Activated T-helper 2 cell treated with anti-CD3 and anti-CD28 coated beads, Interferon-gamma antibody, Interleukin-2, Interleukin-4, amounts not matched to agents 10 μg/mL and 5 μg/mL and 100 μg/mL, durations not matched to agents 14 hours and 24 hours and 36 hours (primary cell): Measurements from ENCODE around the gene MON2. TPM values are rescaled to one million over a fixed set of nuclear protein-coding genes. Genes with fewer than 3 reads are reported as not detected.
"Not testable (repeated sequence)": the region's sequence is repeated elsewhere in the genome, so short reads cannot be mapped to it uniquely, and the experiment has no call there.

Experiments
- DNase-seq: peaks from one replicate; pipeline ENCODE4 v3.0.0; 2021; ENCODE audit warnings: low spot score
- H3K27ac Mint-ChIP-seq: one replicate; pipeline ENCODE4 v1.8.0; 2021; ENCODE audit warnings: mixed read lengths
- H3K27me3 Mint-ChIP-seq: one replicate; pipeline ENCODE4 v1.8.0; 2021; ENCODE audit warnings: low read depth, mixed read lengths
- H3K36me3 Mint-ChIP-seq: one replicate; pipeline ENCODE4 v1.8.0; 2021; ENCODE audit warnings: low read depth, mixed read lengths
- H3K4me1 Mint-ChIP-seq: one replicate; pipeline ENCODE4 v1.8.0; 2021; ENCODE audit warnings: low read depth, mixed read lengths
- H3K4me3 Mint-ChIP-seq: one replicate; pipeline ENCODE4 v1.8.0; 2021; ENCODE audit warnings: low read depth, mild to moderate bottlenecking, moderate library complexity, mixed read lengths
- H3K9me3 Mint-ChIP-seq: one replicate; pipeline ENCODE4 v1.8.0; 2021; ENCODE audit warnings: mixed read lengths
- intact Hi-C: fragments of 100-400 bp; cut with micrococcal nuclease; formaldehyde crosslinking; loops from one replicate; pipeline ENCODE4 v1.15.1; 2023
- total RNA-seq: library from RNA; stranded (reverse); gene quantifications from 2 replicates; pipeline ENCODE4 v1.2.3, GENCODE V29; 2022

MON2 gene
- total RNA-seq, 1 donor from 2014 or later: 33.0 TPM

DNA sequence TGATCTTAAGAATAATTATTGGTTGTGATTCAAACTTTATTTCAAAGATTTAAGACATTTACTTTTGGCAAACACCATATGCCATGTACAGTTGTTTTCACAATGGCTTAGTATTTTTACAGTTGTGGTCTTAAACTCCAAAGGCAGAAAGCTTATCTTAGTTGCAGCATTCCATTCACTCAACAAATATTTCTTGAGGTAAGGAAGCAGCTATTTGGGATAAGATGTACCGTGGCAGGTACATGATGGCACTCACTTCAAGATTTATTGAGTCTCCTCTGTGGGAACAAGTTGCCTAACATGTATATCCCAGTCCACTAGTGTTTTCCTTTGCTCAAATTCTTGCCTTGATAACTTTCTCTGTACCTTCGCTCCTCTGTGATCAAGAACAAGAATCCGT lies 8.0 kb upstream of the MON2 start:
- peaks cover 4% of the 10 kb centered on the region for H3K27me3 Mint-ChIP-seq
- intact Hi-C loops: no loop called here
- peaks cover 23% of the 10 kb centered on the region for H3K9me3 Mint-ChIP-seq
- no peaks in the 10 kb centered on the region for H3K4me1 Mint-ChIP-seq
- H3K27ac Mint-ChIP-seq: no peak overlapping the region
- H3K4me3 Mint-ChIP-seq: no peak overlapping the region
- H3K36me3 Mint-ChIP-seq: peaks cover 3% of the 10 kb centered on the region
- no peak for DNase-seq

DNA sequence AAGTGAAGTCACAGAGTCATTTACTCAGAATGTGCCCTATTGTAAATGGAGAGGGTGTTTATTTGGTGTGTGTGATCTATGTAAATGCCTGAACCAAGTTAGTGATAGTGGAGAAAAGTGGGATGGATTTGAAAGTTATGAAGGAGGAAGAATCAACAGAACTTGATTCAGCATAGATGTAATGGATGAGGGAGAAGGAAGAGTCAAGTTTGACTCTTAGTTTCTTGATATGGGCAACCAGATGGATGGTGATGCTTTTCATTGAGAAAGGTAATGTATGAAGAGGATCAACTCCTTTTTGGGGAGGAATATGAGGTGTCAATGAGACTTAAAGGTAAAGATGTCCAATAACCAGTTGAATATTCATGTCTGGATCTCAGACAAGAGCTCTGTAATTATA lies 6.7 kb upstream of the MON2 start:
- DNase-seq: no peak
- intact Hi-C loops: no loop called here

DNA sequence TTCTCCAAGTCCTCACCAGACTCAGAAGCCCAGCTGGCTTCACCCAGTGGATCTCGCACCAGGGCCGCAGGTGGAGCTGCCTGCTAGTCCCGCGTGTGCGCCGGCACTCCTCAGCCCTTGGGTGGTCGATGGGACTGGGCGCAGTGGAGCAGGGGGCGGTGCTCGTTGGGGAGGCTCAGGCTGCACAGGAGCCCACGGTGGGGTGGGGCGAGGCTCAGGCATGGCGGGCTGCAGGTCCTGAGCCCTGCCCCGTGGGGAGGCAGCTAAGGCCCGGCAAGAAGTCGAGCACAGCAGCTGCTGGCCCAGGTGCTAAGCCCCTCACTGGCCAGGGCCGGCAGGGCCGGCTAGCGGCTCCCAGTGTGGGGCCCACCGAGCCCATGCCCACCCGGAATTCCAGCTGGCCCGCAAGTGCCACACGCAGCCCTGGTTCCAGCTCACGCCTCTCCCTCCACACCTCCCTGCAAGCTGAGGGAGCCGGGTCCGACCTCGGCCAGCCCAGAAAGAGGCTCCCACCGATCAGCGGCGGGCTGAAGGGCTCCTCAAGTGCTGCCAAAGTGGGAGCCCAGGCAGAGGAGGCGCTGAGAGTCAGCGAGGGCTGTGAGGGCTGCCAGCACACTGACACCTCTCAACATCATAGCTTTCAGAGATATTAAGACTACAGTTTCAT lies 5.3 kb upstream of the MON2 start:
- H3K27ac Mint-ChIP-seq, H3K4me3 Mint-ChIP-seq, H3K27me3 Mint-ChIP-seq, H3K4me1 Mint-ChIP-seq, H3K36me3 Mint-ChIP-seq, intact Hi-C loops, DNase-seq: not testable (repeated sequence)
- peaks cover 29% of the 10 kb centered on the region for H3K9me3 Mint-ChIP-seq

More for the DNA sequence above, 6.7 kb upstream of the MON2 start:
- H3K27ac Mint-ChIP-seq: no peak overlapping the region
- no peak overlapping the region for H3K4me3 Mint-ChIP-seq
- H3K9me3 Mint-ChIP-seq: peaks cover 29% of the 10 kb centered on the region
- no peaks in the 10 kb centered on the region for H3K4me1 Mint-ChIP-seq
- peaks cover 3% of the 10 kb centered on the region for H3K36me3 Mint-ChIP-seq
- peaks cover 4% of the 10 kb centered on the region for H3K27me3 Mint-ChIP-seq

DNA sequence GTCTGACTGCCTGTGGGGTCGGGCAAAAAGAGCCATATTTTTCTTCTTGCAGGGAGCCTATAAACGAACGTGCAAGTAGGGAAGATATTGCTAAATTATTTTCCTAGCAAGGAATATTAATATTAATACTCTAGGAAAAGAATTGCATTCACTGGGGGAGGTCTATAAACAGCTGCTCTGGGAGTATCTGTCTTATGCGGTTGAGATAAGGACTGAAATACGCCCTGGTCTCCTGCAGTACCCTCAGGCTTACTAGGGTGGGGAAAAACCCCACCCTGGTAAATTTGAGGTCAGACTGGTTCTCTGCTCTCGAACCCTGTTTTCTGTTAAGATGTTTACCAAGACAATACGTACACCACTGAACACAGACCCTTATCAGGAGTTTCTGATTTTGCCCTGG lies 3.4 kb upstream of the MON2 start:
- H3K27me3 Mint-ChIP-seq, H3K27ac Mint-ChIP-seq, DNase-seq, H3K36me3 Mint-ChIP-seq, H3K4me3 Mint-ChIP-seq, intact Hi-C loops: not testable (repeated sequence)
- Mint-ChIP-seq H3K4me1 (peaks cover 13% of the 10 kb centered on the region), H3K9me3 (peaks cover 29% of the 10 kb centered on the region)

DNA sequence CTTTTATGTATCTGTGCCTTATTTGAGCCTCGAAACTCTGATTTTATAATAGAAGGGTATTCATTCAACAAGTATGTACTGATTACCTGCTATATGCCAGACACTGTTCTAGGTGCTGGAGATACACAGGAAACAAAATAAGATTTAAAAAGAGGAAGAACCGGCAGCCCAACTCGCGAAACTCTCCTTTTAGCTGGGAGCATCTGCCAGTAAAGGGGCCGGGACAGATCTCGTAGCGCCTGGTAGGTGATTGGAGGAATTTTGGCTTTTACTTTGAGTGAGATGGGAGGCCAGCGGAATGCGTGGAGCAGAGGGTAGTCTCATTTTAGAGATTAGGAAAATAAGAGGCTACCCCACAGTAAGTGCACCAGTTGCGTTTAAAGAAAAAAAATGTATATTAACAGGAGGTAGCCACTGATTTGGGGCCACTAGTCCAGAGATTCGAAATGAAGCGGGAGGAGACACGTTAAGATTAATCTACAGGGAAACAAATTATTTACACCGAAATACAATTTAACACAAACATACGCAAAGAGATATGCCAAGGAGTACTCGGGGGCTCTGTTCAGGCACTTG lies 520 bp upstream of the MON2 start:
- Mint-ChIP-seq H3K36me3 (peaks cover 12% of the 10 kb centered on the region), H3K9me3 (peaks cover 24% of the 10 kb centered on the region), H3K4me1 (peaks cover 20% of the 10 kb centered on the region), H3K27ac (peak overlapping the region; percentile 85), H3K4me3 (peak overlapping the region; percentile 94), H3K27me3 (peaks cover 3% of the 10 kb centered on the region)
- DNase-seq: peak; percentile 19
- intact Hi-C loops: loop anchor here (2.0 kb wide), 3 partner anchors 59 to 205 kb away; partner anchors contain the start of gene USP15

DNA sequence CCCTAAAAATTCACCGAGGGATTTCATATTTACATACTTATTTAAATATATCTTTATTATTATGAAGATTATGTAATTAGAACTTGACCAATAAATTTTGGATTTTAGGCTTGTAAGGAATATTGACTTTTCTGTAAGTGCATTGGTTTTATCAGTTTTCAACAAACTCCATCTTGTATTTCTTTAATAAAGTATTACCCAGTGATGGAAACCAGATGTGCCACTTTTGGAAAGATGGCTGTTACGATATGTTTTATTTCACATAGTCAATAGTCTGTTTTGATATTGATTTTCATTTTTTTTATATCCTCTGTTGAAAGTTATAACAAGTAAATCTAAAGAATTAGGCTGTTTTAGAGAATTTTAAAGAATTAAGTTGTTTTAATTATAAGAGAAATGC lies 1.8 kb downstream of the MON2 start:
- DNase-seq: no peak
- Mint-ChIP-seq H3K9me3 (peaks cover 8% of the 10 kb centered on the region), H3K27ac (no peak overlapping the region), H3K27me3 (no peaks in the 10 kb centered on the region), H3K4me1 (peaks cover 20% of the 10 kb centered on the region), H3K4me3 (peak overlapping the region; percentile 94), H3K36me3 (peaks cover 9% of the 10 kb centered on the region)
- intact Hi-C loops: no loop called here

DNA sequence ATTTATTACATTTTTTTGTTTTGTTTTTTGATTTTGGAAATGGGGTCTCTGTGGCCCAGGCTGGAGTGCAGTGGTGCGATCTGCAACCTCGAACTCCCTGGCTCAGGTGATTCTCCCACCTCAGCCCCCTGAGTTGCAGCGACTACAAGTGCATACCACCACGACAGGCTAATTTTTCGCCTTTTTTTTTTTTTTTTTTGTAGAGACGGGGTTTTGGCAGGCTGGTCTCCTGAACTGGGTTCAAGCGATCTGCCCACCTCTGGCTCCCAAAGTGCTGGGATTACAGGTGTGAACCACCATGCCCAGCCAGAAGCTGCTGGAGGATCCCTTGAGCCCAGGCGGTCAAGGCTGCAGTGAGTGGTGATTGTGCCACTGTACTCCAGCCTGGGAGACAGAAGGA lies 2.3 kb downstream of the MON2 start:
- no peak overlapping the region for H3K27ac Mint-ChIP-seq
- H3K4me3 Mint-ChIP-seq: peak overlapping the region; percentile 7
- peaks cover 12% of the 10 kb centered on the region for H3K36me3 Mint-ChIP-seq
- no peak for DNase-seq
- no peaks in the 10 kb centered on the region for H3K27me3 Mint-ChIP-seq
- peaks cover 3% of the 10 kb centered on the region for H3K9me3 Mint-ChIP-seq
- intact Hi-C loops: no loop called here
- H3K4me1 Mint-ChIP-seq: peaks cover 20% of the 10 kb centered on the region

DNA sequence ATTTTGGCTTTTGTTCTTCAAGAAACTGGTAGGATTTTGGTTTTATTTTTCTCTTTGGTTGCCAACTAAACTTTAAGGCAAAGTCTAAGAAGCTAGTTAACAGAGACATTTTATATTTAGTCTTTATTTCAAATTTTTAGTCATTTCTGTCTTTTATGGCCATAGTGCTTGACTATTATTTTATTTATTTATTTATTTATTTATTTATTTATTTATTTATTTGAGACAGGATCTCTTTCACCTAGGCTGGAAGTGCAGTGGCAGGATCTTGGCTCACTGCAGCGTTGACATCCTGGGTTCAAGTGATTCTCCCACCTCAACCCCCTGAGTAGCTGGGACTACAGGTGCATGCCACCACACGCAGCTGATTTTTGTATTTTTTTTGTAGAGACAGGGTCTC lies 3.1 kb downstream of the MON2 start:
- H3K9me3 Mint-ChIP-seq: no peaks in the 10 kb centered on the region
- peaks cover 15% of the 10 kb centered on the region for H3K36me3 Mint-ChIP-seq
- peaks cover 22% of the 10 kb centered on the region for H3K4me1 Mint-ChIP-seq
- H3K4me3 Mint-ChIP-seq: peak overlapping the region; percentile 26
- DNase-seq: no peak
- no peaks in the 10 kb centered on the region for H3K27me3 Mint-ChIP-seq
- H3K27ac Mint-ChIP-seq: no peak overlapping the region
- intact Hi-C loops: no loop called here

DNA sequence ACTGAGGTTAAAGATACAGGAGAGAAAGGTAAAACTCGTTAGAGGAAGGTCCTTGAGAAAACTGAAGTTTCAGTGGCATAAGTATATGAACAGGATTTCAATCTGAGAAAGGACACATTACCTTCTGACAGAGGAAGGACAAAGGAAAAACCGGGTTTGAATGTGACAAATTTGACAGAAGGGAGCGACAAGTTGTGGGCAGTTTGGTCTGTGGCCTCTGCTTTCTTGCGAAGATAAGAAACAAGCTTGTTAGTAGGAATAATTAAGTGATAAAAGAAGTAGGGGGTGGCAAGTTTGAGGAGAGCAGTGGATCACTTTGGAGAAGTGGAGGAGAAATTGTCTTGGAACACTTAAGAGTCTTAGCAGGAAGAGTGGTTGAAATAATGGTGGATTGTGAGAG lies 5.1 kb downstream of the MON2 start:
- peaks cover 19% of the 10 kb centered on the region for H3K36me3 Mint-ChIP-seq
- no peaks in the 10 kb centered on the region for H3K27me3 Mint-ChIP-seq
- H3K4me3 Mint-ChIP-seq: no peak overlapping the region
- no peaks in the 10 kb centered on the region for H3K9me3 Mint-ChIP-seq
- intact Hi-C loops: no loop called here
- no peak overlapping the region for H3K27ac Mint-ChIP-seq
- H3K4me1 Mint-ChIP-seq: peaks cover 16% of the 10 kb centered on the region
- DNase-seq: no peak

DNA sequence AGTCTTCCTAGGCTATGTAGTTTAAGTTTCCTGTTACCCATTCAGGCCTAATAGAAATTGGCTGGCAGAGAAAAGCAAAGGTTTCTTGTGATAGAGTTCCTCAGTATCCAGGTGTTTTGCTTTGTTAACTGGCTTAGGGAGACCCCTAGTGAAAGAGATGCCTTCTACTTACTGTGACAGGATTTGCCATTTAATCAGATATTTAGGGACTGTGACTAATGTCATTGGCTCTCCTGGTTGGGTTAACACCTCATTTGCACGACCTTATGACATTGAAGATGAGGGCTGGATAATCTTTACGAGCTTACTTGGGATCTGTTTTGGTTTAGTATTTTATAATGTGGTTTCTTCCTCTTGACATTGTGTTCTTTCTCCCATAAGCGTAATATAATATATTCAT lies 5.8 kb downstream of the MON2 start:
- Mint-ChIP-seq H3K27me3 (no peaks in the 10 kb centered on the region), H3K9me3 (no peaks in the 10 kb centered on the region), H3K27ac (no peak overlapping the region), H3K36me3 (peaks cover 20% of the 10 kb centered on the region), H3K4me3 (no peak overlapping the region), H3K4me1 (peaks cover 15% of the 10 kb centered on the region)
- DNase-seq: no peak
- intact Hi-C loops: no loop called here

DNA sequence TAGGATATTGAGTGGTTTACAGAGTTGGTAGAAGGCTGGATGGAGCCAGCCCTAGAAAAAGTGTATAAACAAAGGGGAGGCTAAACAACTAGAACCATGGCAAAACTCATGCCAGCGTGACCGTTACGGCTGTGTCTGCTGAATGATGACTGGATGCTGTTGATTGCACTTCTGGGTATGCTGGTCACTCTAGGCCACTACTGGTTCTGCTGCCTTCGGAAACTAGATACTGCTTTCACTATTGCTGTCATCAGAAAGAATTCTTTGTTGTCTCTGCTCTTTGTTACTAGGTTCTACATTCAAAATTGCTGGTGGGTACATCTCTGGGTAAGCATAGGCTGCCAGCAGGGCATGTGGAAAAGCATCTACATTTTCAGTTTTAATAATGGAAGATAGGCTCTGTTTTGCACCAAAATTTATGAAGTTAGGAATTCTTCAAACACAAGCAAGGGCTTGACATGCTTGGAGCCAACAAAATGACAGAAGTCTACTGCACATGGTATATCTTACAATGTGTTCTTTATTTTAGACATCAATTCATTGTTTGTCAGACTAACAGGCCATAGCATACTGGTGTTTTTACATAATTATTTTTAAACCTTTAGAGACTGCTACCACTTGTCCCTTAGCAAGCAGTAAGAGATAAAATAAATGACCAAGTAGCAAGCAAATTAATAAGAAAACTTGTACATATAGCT lies 15.4 kb downstream of the MON2 start:
- Mint-ChIP-seq H3K27me3 (no peaks in the 10 kb centered on the region), H3K4me1 (peaks cover 16% of the 10 kb centered on the region), H3K36me3 (peaks cover 34% of the 10 kb centered on the region), H3K27ac (no peak overlapping the region), H3K4me3 (no peak overlapping the region), H3K9me3 (no peaks in the 10 kb centered on the region)
- DNase-seq: no peak
- intact Hi-C loops: no loop called here

DNA sequence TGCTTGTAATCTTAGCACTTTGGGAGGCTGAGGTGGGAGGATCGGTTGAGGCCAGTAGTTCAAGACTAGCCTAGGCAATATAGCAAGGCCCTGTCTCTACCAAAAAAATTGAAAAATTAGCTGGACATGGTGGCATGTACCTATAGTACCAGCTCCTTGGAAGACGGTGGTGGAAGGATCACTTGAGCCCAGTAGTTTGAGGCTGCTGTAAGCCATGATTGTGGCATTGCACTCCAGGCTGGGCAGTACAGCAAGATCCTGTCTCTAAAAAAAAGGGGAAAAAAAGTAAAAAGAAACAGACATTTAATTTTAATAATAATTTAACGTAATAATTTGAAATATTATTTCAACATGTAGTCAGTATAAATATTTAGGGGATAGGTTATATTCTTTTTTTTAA lies 16.1 kb downstream of the MON2 start:
- H3K36me3 Mint-ChIP-seq: peaks cover 29% of the 10 kb centered on the region
- intact Hi-C loops: no loop called here
- H3K4me1 Mint-ChIP-seq: peaks cover 15% of the 10 kb centered on the region
- H3K9me3 Mint-ChIP-seq: no peaks in the 10 kb centered on the region
- H3K27ac Mint-ChIP-seq: no peak overlapping the region
- DNase-seq: no peak
- no peak overlapping the region for H3K4me3 Mint-ChIP-seq
- no peaks in the 10 kb centered on the region for H3K27me3 Mint-ChIP-seq

DNA sequence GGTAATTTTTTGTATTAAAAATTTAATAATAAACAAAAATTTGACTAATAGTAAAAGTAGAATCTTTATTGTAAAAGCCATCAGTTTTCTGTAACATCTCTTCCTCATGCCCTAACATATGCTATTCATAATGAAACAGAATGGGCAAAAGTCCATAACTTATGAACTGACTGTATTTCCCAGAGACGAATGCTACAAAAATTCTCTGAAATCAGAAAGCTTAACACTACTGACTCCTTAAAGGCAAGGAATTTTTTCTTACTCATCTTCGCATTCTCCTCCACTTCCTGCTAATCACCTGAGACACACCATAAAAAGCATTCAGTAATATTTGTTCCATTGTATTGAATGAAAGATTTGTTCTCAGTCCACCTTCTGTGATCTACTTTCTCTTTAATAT lies 17.6 kb downstream of the MON2 start:
- no peak for DNase-seq
- no peaks in the 10 kb centered on the region for H3K9me3 Mint-ChIP-seq
- peaks cover 20% of the 10 kb centered on the region for H3K36me3 Mint-ChIP-seq
- H3K27ac Mint-ChIP-seq: no peak overlapping the region
- intact Hi-C loops: no loop called here
- no peak overlapping the region for H3K4me3 Mint-ChIP-seq
- peaks cover 6% of the 10 kb centered on the region for H3K4me1 Mint-ChIP-seq
- H3K27me3 Mint-ChIP-seq: no peaks in the 10 kb centered on the region
